Kidney (tissue), 14 donors: ENCODE results near the gene PEX14. TPM values are rescaled to one million over a fixed set of nuclear protein-coding genes. Genes with fewer than 3 reads are reported as not detected.

Experiments
- DNase-seq, 5 donors: peaks; one replicate each; pipeline ENCODE4 v3.0.0-alpha.2; 2013 to 2020
- FAIRE-seq: peaks from 2 replicates; lab custom pipeline; 2012; peaks lifted over from hg19 to GRCh38; lab: Jason Lieb, UNC
- H3K27ac ChIP-seq, 2 donors: one replicate each; pipeline ENCODE4 v1.7.0; 2013; ENCODE audit warnings: low read depth in 2 of 2, low read length in 2 of 2, inconsistent platforms in 1 of 2
- H3K27me3 ChIP-seq: one replicate; pipeline ENCODE4 v1.7.1; 2013; ENCODE audit warnings: low read length, inconsistent platforms; ENCODE audit not compliant: control insufficient read depth, insufficient read depth
- H3K36me3 ChIP-seq, 3 donors: one replicate each; pipeline versions ENCODE4 v1.7.0 to v1.7.1; 2013; ENCODE audit warnings: low read length in 3 of 3, control low read depth in 1 of 3, inconsistent platforms in 1 of 3; ENCODE audit not compliant: insufficient read depth in 3 of 3, control insufficient read depth in 2 of 3
- H3K4me1 ChIP-seq, 3 donors: one replicate each; pipeline versions ENCODE4 v1.7.0 to v1.7.1; 2013; ENCODE audit warnings: low read length in 3 of 3, inconsistent platforms in 1 of 3, low read depth in 1 of 3; ENCODE audit not compliant: control insufficient read depth in 2 of 3, insufficient read depth in 2 of 3
- H3K4me3 ChIP-seq, 3 donors: one replicate each; pipeline versions ENCODE4 v1.7.0 to v1.8.1; 2013; ENCODE audit warnings: low read length in 3 of 3, control low read depth in 1 of 3, inconsistent platforms in 1 of 3
- H3K9ac ChIP-seq, 3 donors: one replicate each; pipeline versions ENCODE4 v1.7.0 to v1.7.1; 2013; ENCODE audit warnings: low read length in 3 of 3, control low read depth in 1 of 3, inconsistent platforms in 1 of 3
- H3K9me3 ChIP-seq, 3 donors: one replicate each; pipeline versions ENCODE4 v1.7.0 to v1.7.1; 2013; ENCODE audit warnings: low read length in 3 of 3, control low read depth in 1 of 3, inconsistent platforms in 1 of 3; ENCODE audit not compliant: control insufficient read depth in 2 of 3, insufficient read depth in 1 of 3
- intact Hi-C: fragments of 100-400 bp; cut with DNase I; formaldehyde crosslinking; loops from one replicate; pipeline ENCODE4 v1.11.1; 2022
- polyA plus RNA-seq: library from polyadenylated mRNA; stranded (reverse); fragments of 350-450 nt; fragmentation: Illumina TruSeq; extraction: RNeasy Lipid Tissue Mini Kit (QIAGEN cat#74804); gene quantifications from one replicate; pipeline ENCODE4 v1.2.3, GENCODE V29; 2014; ENCODE audit warnings: low read depth, low replicate concordance; ENCODE audit not compliant: insufficient read depth
- total RNA-seq: library from RNA; stranded (reverse); fragmentation: NEBNext Ultra II Directional; extraction: Animal tissue kit (Norgen Biotek cat#: 25700); gene quantifications from one replicate; pipeline ENCODE4 v1.2.1, GENCODE V29; 2021
- TF ChIP-seq, protein P1 (sequence below): IDR thresholded peaks from 3 replicates; pipeline ENCODE4 v1.5.1; 2012; ENCODE audit warnings: mild to moderate bottlenecking, moderate library complexity, borderline replicate concordance; ENCODE audit not compliant: insufficient read depth; ENCODE audit errors: extremely low read depth
- donor health status: control.
- donor health status: control.
- donor health status: control.
- donor health status: control.
- donor health status: control.
- donor health status: DM: yes; HTN: yes; CAD: no.
- donor health status: Normal renal cell carcinoma (clear cell type).

Gene PEX14
- total and polyA plus RNA-seq, 2 donors from 2014 or later, result 22.8 to 25.8 TPM

DNA sequence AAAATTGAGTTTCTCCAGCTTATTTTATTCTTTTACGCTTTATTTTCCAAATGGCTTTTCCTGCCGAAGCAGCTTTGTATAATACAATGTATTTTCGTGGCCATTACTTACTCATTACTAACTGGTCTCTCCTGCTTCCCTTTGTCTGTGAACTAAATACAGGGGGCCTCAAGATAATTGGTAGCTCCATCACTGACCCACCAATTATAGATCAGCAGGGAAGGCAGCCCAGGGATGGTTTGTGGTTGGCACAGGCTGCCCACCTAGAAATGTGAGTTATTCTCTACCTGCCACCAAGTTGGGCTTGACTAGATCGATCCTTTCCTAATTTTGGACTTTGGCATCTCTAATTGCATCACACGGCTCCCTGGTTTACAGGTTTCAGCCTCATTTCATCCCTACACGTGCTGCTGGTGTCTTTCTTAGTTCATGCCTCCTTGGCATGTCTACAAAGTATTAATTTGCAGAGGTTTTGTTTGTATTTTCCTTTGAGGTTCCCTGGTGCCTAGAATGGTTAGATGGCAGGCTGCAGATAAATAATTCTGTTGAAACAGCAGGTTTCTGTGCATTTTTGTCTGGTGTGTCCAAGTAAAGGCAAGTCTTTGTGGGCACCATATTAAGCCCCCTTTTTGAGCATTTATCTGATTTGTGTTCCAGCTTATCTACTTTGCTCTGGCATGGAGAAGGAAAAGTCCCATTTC, 35.2 kb downstream of the PEX14 start:
- H3K27ac ChIP-seq, result no peak overlapping the region
- FAIRE-seq, result no peak

DNA sequence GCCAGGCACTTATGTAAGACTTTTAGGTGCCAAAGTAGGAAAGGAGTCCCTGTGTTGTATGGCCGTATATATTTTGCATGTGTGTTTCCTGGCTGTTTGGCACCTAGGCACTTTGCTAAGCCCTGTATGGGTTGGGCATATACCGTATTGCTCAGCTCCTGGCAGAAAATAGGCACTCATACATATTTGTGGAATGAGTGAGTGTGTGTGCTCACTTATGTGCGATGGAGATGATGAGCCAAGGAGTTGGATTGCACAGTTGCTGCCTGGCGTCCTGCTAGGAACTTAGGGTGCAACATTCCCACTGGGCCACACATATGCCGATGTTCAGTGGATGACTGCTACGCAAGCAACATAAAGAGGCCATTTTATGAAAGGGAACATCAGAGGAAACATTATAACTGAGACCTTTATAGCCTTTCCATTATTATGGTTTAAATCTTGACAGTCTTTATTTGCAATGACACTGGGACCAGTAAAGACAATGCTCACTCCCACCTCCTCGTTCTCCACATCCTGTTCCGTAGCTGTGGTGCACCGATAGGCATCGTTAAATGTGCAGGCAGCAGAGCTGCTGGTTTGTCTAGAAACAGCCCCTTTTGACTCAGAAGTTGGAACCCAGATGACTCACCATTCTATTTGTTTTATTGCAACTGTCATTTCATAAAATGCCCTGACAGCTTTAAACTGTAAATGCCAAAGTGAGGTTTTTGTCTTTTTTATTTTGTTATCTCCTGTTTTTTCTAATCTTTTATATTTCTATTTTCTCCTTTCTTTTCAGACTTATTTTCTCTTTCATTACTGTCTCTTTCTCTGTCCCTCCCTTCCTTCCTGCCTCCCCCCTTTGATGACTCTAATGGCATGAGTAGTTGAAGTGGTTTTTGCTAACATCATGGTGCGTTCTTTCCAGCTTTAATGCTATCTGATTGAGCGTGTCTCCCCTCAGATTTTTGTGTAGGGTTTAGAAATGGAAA, 36.1 kb downstream of the PEX14 start:
- H3K36me3 ChIP-seq, result no peaks in the 10 kb centered on the region
- peak overlapping the region in 1 of 3 donors; percentile 21 for H3K4me3 ChIP-seq
- H3K27ac ChIP-seq, result no peak overlapping the region
- H3K9me3 ChIP-seq, result no peaks in the 10 kb centered on the region
- no peaks in the 10 kb centered on the region for H3K27me3 ChIP-seq
- TF ChIP-seq, protein P1, sequence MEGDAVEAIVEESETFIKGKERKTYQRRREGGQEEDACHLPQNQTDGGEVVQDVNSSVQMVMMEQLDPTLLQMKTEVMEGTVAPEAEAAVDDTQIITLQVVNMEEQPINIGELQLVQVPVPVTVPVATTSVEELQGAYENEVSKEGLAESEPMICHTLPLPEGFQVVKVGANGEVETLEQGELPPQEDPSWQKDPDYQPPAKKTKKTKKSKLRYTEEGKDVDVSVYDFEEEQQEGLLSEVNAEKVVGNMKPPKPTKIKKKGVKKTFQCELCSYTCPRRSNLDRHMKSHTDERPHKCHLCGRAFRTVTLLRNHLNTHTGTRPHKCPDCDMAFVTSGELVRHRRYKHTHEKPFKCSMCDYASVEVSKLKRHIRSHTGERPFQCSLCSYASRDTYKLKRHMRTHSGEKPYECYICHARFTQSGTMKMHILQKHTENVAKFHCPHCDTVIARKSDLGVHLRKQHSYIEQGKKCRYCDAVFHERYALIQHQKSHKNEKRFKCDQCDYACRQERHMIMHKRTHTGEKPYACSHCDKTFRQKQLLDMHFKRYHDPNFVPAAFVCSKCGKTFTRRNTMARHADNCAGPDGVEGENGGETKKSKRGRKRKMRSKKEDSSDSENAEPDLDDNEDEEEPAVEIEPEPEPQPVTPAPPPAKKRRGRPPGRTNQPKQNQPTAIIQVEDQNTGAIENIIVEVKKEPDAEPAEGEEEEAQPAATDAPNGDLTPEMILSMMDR, result no peak
- DNase-seq (no peak), FAIRE-seq (no peak)
- no peak overlapping the region for H3K9ac ChIP-seq
- peaks cover 0 to 23% (median 16%) of the 10 kb centered on the region in 3 donors for H3K4me1 ChIP-seq
- intact Hi-C loops, result loop anchor here (10.0 kb wide), 1 partner anchor 354 kb away; no protein-coding TSS in a partner anchor

More for the DNA sequence above, 35.2 kb downstream of the PEX14 start:
- TF ChIP-seq, protein P1, result no peak
- Histone ChIP-seq H3K27me3 (no peaks in the 10 kb centered on the region), H3K9ac (no peak overlapping the region), H3K36me3 (no peaks in the 10 kb centered on the region), H3K4me1 (peaks cover 0 to 23% (median 14%) of the 10 kb centered on the region in 3 donors), H3K9me3 (no peaks in the 10 kb centered on the region), H3K4me3 (no peak overlapping the region)
- intact Hi-C loops, result loop anchor here (10.0 kb wide), 1 partner anchor 355 kb away; no protein-coding TSS in a partner anchor
- DNase-seq, result no peak

DNA sequence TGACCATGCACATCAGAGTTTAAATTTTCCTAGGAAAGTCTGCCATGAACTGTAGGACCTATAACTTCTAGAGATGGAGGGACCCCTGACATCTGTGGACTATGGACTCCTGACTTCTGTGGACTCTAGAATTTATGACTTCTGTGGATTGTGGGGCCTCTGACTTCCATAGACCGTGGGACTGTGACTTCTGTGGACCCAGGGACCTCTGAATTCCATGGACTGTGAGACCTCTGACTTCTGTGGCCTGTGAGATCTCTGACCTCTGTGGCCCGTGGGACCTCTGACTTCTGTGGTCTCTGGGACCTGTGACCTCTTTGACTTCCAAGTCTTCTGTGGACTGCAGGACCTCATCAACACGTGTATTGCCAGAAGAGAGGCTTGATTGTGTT, 36.7 kb downstream of the PEX14 start:
- FAIRE-seq (no peak), DNase-seq (no peak)
- no peaks in the 10 kb centered on the region for H3K27me3 ChIP-seq
- H3K4me3 ChIP-seq, result no peak overlapping the region
- intact Hi-C loops, result loop anchor here (10.0 kb wide), 1 partner anchor 353 kb away; no protein-coding TSS in a partner anchor
- TF ChIP-seq, protein P1, result no peak
- H3K36me3 ChIP-seq, result no peaks in the 10 kb centered on the region
- peaks cover 0 to 24% (median 16%) of the 10 kb centered on the region in 3 donors for H3K4me1 ChIP-seq
- H3K9me3 ChIP-seq, result no peaks in the 10 kb centered on the region
- no peak overlapping the region for H3K27ac ChIP-seq
- no peak overlapping the region for H3K9ac ChIP-seq
